Coronary artery (tissue), 2 donors: ENCODE results near the gene MAST4.

Source experiments
- DNase-seq: peaks from one replicate; pipeline ENCODE4 v3.0.0-alpha.2; 2017; ENCODE audit warnings: low spot score
- H3K27ac ChIP-seq, 2 donors: fragments of 200-600 bp; sonication (generic); one replicate each; pipeline ENCODE4 v1.5.1; 2016 to 2019
- H3K4me3 ChIP-seq: fragments of 200-600 bp; sonication (generic); 2 replicates; pipeline ENCODE4 v1.5.1; 2016; ENCODE audit warnings: mild to moderate bottlenecking, moderate library complexity
- CTCF ChIP-seq: fragments of 200-600 bp; sonication (generic); IDR thresholded peaks from one replicate; pipeline ENCODE4 v1.5.1; 2019; ENCODE audit warnings: antibody characterized with exemption

MAST4 gene

DNA sequence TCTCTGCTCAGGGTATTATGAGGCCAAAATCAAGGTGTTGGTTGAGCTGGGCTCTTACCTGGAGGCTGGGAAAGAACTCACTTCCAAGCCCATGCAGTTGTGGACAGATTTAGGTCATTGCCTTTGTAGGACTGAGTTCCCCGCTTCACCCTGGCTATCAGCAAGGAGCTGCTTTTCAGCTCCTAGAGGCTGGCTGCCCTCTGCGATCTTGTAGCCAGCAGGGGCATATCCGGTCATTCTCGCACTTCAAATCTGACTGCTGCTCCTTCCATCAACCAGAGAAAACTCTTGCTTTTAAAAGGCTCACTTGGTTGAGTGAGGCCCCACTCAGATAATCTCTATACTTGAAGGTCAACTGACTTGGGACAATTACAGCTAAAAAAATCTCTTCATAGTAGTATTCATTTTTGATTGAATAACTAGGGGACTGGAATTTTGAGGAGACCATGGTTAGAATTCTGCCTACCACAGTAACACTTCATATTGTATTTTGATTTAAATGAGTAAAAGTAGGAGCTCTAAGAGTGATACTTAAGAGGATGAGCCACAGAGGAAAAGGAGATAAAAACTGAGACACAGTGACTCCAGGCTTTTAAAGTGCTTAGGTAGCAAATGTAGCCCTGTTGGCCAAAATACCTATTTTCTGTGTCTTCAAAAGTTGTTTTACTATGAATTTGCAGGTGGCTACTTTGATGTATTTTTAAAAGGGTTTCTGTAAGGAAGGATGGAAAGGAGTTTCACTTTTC, 463.0 kb downstream of the MAST4 start:
- DNase-seq = no peak
- H3K27ac ChIP-seq = no peak overlapping the region
- no peak for TF ChIP-seq CTCF
- H3K4me3 ChIP-seq = no peak overlapping the region

DNA sequence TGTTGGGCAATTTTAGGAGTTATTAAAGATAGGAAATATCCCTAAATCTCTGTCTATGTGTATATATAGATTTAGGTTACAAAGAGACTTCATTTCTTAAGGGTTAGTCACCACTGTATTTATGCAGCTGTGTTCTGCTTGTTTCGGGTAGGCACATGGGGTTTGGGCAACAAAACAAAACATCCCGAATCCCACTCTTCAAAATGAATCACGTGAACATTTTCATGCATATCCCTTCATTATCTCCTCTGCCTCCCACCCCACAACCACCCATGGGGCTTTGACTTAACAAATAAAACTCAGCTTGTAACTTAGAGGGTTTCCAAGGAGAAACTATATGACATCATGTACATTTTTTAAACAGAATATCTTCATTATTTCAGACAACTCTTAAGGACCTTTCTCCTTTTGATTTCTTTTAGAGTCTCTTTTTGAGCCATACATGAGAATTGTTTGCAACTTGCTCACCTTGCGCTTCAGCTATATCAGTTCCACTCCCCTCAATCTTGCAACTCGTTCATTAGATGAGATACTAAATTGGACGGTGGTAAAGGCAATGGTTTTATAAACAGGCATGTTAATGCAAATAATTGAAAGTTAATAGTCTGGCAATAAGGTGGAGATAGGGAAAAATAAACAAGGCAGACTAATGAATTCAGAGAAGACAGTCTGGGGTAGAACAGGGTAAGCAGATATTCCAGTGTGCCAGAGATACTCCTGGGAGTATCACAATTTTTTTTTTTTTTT, 463.7 kb downstream of the MAST4 start:
- H3K27ac ChIP-seq = no peak overlapping the region

GRCh38 chr5:67061511-67061910, 465.3 kb downstream of the MAST4 start:
- no peak for TF ChIP-seq CTCF
- DNase-seq = no peak
- Histone ChIP-seq H3K4me3 (no peak overlapping the region), H3K27ac (no peak overlapping the region)

More for the DNA sequence above, 463.7 kb downstream of the MAST4 start:
- TF ChIP-seq CTCF = no peak
- H3K4me3 ChIP-seq = no peak overlapping the region
- no peak for DNase-seq

DNA sequence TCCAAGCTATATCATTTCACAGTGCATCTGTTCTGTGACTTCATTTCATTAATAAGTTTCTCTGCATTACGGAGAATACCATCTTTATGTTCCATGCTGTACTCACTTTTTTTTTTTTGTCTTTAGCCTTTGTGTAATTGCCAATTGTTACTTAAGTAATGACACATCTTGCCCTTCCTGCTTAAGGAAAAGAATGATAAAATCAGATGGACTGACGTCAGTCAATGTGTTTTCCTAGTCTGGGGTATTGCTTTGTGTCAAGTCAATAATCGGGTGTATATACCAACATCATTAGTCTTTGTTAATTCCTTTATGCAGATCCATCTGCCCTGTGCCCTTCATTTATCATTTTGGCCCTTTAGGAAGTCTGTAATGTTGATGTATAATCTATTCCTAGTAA, 466.9 kb downstream of the MAST4 start:
- H3K4me3 ChIP-seq = no peak overlapping the region
- no peak overlapping the region for H3K27ac ChIP-seq
- TF ChIP-seq CTCF = no peak
- DNase-seq = no peak

DNA sequence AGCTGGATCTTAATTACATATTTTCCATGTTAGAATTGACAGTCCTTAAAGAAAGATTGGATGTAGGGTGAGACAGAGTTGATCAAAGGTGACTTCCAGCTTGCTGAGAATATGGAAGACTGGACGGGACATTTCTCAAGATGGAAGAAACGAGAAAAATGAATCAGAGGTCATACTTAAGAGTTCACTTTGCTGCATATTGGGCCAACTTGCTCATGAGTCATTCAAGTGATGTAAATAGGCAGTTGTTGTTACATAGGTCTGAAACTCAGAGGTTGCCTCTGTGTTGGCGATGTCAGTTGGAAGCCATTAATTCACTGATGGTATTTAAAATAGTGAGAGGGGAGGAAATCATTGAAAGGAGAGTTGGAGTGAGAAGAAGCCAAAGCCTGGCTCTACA, 467.6 kb downstream of the MAST4 start:
- no peak overlapping the region for H3K4me3 ChIP-seq
- DNase-seq = no peak
- no peak overlapping the region for H3K27ac ChIP-seq
- no peak for TF ChIP-seq CTCF

DNA sequence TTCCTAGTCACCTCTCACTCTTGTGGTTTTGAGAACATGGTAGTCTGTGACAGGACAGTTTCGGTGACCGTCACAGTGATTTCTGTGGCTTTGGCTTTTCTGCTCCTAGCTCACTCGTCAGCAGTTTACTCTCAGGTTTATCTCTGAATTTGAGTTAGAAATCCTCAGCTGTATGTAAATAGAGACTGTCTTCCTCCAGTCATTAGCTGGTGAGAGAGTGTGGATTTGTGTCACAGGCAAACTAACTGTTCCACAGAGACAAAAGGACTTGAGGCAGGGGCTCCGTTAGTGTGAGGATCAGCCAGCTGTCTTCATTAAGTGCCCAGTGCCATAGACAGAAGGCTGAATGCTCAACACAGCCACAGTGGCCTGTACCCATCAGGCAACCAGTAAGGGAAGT, 469.0 kb downstream of the MAST4 start:
- no peak for TF ChIP-seq CTCF
- Histone ChIP-seq H3K4me3 (no peak overlapping the region), H3K27ac (no peak overlapping the region)
- DNase-seq = no peak

DNA sequence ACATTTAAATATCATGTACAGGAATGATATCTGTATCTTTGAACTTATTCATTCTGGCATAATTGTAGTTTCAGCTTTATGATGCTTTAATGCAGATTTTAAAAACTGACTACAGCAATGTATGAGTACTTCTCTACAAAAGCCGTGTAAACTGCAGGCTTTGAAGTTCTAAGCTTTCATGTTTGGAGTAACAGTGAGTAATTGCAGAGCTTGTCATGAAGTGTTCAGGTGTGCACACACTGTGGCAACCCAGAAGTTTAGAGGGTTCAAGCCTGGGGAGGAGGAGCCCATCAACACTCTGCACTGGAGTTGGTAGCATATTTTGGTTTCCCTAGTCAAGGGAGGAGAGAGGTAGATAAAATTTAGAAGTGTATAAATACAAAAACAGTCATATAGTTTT, 469.5 kb downstream of the MAST4 start:
- Histone ChIP-seq H3K4me3 (no peak overlapping the region), H3K27ac (no peak overlapping the region)
- no peak for DNase-seq
- no peak for TF ChIP-seq CTCF
